Stimulated activated CD8-positive, alpha-beta memory T cell treated with anti-CD3 and anti-CD28 coated beads, Interleukin-12 subunit alpha, Interleukin-12 subunit beta, amount 100 ng/mL, for 24 hours (primary cell): ENCODE data around the gene KMT2B.
"Not testable (repeated sequence)": the region's sequence is repeated elsewhere in the genome, so short reads cannot be mapped to it uniquely, and the experiment has no call there.

Experiments
- DNase-seq: peaks from one replicate; pipeline ENCODE4 v3.0.0-alpha.2; 2020; ENCODE audit errors: extremely low read depth

Gene KMT2B, protein sequence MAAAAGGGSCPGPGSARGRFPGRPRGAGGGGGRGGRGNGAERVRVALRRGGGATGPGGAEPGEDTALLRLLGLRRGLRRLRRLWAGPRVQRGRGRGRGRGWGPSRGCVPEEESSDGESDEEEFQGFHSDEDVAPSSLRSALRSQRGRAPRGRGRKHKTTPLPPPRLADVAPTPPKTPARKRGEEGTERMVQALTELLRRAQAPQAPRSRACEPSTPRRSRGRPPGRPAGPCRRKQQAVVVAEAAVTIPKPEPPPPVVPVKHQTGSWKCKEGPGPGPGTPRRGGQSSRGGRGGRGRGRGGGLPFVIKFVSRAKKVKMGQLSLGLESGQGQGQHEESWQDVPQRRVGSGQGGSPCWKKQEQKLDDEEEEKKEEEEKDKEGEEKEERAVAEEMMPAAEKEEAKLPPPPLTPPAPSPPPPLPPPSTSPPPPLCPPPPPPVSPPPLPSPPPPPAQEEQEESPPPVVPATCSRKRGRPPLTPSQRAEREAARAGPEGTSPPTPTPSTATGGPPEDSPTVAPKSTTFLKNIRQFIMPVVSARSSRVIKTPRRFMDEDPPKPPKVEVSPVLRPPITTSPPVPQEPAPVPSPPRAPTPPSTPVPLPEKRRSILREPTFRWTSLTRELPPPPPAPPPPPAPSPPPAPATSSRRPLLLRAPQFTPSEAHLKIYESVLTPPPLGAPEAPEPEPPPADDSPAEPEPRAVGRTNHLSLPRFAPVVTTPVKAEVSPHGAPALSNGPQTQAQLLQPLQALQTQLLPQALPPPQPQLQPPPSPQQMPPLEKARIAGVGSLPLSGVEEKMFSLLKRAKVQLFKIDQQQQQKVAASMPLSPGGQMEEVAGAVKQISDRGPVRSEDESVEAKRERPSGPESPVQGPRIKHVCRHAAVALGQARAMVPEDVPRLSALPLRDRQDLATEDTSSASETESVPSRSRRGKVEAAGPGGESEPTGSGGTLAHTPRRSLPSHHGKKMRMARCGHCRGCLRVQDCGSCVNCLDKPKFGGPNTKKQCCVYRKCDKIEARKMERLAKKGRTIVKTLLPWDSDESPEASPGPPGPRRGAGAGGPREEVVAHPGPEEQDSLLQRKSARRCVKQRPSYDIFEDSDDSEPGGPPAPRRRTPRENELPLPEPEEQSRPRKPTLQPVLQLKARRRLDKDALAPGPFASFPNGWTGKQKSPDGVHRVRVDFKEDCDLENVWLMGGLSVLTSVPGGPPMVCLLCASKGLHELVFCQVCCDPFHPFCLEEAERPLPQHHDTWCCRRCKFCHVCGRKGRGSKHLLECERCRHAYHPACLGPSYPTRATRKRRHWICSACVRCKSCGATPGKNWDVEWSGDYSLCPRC (N-terminal part only)

DNA sequence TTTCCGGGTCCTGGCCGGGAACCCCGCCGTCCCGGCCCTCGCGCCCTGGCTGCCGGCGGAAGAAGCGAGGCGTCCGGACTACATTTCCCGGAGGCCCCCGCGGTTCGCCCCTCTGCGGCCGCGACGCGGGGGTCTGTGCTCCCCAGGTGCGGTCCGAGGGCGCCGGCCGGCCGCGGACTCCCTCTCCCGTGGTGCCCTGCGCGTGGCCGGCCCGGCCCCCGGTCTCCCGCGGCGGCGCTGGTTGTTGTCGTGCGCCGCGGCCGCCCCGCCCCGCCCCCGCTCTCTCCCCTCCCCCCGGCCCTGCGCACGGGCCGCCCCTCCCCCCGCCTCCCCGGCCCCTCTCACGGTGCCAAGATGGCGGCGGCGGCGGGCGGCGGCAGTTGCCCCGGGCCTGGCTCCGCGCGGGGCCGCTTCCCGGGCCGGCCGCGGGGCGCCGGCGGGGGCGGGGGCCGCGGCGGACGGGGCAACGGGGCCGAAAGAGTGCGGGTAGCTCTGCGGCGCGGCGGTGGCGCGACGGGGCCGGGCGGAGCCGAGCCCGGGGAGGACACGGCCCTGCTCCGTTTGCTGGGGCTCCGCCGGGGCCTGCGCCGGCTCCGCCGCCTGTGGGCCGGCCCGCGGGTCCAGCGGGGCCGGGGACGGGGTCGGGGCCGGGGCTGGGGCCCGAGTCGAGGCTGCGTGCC lies at the start of gene KMT2B:
Gene KMT2B (plus strand): TSS at position 339 of the 680 bp plus-strand sequence. CDS start 16 bp downstream, at position 355.
- no peak for DNase-seq

DNA sequence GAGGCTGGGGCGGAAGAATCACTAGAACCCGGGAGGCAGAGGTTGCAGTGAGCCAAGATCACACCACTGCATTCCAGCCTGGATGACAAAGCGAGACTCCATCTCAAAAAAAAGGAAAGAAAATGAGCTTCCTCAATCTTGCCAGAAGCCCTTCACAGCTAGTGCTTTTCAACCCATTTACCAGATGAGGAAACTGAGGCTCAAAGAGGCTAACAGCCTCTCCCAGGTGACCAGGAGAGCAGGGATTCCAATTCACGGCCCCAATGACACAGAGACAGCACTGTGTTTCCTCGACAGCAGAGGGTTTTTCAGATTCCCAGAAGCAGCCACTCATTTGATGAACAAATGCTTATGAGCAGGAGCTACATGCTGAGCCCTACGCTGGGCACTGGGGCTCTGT lies 48.2 kb upstream of the KMT2B start:
- no peak for DNase-seq

DNA sequence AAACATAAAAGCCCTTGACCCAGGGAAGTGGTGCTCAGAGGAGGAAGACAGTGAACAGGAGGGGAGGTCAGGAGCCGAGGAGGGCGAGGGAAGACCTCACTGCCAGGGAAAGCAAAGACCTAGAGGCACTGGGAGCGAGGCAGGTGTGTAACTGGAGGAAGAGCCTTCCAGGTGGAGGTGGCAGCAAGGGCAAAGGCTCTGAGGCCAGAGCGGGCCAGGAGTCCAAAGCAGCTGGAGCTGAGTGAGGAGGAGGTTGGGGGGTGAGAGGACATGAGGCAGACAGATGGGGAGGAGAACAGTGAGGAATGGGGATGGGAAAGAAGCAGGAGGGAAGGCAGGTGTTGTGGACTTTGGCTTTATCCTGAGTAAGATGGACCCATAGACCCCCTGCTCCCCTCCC lies 47.8 kb upstream of the KMT2B start:
- DNase-seq = no peak

DNA sequence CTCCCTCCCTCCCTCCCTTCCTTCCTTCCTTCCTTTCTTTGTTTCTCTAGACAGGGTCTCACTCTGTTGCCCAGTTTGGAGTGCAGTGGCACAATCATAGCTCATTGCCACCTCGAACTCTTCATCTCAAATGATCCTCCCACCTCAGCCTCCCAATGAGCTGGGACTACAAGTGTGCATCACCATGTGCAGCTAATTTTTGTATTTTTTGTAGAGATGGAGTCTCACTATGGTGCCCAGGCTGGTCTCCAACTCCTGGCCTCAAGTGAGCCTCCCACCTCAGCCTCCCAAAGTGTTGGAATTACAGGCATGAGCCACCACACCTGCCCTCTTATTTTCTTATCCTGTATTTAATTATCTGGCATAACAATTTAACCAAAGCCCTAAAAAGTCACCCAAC lies 47.1 kb upstream of the KMT2B start:
- no peak for DNase-seq

DNA sequence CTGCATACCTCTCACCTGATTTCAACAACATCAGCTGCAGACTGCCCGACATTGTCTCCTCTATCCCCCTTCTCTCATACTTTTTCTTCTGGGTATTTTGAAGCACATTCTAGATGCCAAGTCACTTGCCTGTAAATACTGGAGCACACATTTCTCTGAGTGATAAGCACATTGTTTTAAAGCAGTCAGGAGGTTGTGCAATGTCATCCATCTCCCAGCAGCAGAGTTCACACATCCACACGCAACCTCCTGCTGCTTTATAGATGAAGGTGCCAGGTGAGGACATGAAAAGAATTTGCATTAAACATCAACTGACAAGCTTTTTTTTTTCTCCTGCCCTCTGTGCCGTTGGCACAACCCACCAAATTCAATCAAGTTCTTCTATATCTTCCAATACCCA lies 46.0 kb upstream of the KMT2B start:
- DNase-seq = no peak

DNA sequence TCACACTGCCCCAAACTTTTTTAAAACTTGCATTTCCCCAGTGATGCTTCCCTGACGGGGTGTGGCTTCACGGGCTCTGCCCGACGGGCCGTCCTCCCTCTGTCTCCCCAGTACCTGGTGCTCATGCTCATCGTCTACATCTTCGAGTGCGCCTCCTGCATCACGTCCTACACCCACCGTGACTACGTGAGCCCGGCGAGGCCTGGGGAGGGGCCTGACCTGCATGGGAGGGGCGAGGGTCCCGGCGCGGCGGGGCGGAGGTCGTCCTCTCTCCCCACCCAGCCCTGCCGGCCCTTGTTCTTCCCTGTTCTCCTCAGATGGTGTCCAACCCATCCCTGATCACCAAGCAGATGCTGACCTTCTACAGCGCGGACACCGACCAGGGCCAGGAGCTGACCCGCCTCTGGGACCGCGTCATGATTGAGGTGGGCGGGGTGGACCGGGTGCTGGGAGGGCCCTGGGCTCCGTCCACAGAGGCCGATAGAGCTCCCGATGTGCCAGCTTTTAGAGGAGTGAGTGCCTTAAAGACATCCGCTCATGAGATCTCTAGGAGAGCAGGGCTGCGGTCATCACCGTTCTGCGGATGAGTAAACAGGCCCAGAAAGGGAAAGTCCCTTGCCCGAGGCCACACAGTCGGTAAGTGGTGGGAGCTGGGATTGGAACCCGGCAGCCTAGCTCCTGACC lies 44.5 kb upstream of the KMT2B start:
- peak; percentile 17 for DNase-seq

DNA sequence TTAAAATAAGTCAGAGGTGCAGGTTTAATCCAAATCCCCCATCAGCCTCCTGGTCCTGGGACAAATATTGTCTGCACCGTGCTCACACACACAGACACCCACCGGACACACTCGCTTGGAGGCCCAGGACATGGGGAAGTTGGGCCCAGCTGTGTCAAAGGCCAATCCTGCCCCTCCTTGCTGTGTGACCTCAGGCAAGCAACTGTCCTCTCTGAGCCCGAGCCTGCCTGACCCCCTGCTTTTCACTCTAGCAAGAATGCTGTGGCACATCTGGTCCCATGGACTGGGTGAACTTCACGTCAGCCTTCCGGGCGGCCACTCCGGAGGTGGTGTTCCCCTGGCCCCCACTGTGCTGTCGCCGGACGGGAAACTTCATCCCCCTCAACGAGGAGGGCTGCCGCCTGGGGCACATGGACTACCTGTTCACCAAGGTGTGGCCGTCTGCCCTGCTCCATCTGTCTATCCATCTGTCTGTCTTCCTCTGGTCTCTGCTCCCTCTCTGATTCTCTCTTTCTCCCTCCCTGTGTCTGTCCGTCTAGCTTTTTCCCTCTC lies 42.1 kb upstream of the KMT2B start:
- no peak for DNase-seq

DNA sequence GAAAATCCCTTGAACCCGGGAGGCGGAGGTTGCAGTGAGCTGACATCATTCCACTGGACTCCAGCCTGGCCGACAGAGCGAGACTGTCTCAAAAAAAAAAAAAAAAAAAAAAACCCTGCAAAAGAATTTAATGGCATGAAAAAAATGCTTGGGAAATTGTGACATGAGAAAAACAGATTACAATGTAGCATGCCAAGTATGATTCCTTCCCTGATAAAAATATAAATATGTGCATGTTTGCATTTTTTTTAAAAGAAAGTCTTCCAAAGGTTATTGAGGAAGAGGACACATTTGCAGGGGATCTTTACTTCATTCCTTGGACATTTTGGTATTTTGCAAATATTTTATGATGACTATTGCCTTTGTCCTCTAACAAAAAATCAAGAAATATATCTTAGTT lies 28.0 kb upstream of the KMT2B start:
- DNase-seq = no peak

DNA sequence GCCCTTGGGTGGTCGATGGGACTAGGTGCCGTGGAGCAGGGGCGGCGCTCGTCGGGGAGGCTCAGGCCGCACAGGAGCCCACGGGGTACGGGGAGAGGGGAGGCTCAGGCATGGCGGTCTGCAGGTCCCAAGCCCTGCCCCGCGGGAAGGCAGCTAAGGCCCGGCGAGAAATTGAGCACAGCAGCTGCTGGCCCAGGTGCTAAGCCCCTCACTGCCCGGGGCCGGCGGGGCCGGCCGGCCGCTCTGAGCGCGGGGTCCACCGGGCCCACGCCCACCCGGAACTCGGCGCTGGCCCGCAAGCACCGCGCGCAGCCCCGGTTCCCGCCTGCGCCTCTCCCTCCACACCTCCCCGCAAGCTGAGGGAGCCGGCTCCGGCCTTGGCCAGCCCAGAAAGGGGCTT lies 26.7 kb upstream of the KMT2B start:
- not testable (repeated sequence) for DNase-seq

DNA sequence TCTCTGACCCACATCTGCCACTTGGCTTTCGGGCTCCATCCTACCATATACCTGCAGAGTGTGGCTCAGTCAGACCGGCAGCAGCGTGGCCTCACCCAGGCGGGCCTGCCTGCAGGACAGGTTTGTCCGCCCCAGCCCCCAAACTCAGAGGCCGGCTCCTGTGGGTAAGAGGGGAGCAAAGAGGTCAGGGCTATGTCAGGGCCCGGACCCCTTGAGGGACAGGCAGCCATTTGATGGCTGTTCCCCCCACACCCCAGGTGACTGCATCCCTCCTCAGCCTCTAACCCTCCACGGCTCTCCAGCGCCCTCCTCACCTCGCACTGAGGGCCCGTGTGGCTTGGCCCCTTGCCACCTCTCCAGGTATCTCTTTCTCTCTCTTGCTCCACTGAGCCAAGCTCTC lies 25.8 kb upstream of the KMT2B start:
- DNase-seq = no peak

DNA sequence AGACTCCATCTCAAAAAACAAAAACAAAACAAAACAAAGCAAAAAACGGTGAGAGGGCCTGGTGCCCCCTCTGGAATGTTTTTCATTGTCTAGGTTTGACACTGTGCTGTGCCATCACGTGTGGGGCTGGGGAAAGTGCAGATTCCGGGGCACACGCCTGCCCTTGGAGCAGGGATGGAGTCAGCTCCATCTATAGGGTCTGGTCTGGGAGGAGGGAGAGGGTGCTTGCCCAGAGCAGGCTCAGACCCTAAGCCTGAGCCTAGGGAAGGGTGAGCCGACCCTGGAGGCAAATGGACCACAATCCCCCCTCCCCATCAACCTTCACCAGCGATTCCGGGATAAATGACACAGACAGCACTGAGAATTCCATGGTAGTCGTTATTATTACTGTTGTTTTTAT lies 24.4 kb upstream of the KMT2B start:
- no peak for DNase-seq

DNA sequence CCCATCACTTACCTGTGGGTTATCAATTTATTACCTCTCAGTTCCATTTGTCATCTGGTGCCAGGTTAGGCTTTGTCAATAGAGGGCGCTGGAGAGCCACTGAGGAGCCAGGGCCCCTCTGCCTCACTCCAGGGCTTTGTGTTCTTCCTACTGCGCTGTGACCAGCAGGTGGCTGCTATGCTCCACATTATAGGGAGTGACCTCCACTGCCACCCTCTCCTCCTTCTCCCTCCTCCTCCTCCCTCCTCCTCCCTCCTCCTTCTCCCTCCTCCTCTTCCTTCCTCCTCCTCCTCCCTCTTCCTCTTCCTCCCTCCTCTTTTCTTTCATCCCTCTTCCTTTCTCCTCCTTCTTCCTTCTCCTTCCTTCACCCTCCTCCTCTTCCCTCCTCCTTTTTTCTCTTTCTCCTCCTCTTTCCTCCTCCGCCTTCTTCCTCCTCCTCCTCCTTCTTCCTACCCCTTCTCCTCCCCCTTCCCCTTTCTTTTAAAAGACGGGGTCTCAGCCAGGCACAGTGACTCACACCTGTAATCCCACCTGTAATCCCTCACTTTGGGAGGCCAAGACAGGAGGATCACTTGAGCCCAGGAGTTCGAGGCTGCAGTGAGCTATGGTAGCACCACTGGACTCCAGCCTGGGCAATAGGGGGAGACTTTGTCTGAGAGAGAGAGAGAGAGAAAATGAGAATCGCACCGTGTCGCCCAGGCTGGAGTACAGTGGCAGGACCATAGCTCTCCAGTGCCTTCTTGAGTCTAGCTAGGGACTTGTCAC lies 23.8 kb upstream of the KMT2B start:
- DNase-seq = peak; percentile 74

DNA sequence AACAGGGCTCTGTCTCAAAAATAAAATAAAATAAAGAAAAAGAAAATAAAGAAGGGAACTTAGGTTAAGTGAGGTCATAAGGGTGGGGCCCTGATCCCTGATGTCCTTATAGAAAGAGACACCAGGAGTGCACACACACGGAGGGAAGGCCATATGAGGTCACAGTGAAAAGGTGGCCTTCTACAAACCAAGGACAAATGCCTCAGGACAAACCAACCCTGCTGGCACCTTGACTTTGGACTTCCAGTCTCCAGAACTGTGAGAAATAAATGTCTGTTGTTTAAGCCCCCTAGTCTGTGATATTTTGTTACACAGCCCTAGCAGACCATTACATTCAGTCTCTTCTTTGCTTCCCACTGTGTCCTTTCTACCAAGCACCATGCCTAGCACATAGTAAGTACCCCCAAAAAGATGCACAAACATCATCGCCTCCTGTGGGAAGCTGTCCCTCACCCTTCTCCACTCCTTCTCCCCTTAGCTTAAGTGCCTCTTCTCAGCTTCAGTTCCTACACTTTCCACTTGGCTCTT lies 21.8 kb upstream of the KMT2B start:
- DNase-seq = no peak

DNA sequence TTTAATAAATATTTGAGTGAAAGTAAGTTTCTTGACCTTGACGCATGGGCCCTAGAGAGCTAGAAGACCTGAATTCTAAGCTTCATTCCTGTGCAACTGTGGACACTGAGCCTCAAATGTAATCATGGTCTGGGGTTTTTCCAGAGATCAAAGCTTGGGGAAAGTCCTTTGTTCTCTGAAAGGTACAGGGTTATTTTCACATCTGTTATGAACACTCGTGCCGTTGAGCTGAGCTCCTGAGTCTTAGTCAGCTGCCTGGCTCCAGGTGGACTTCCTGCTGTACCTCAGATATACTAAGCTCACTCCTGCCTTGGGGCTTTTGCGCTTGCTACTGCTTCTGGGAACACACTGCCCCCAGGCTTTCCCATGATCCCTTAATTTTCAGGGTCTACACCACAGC lies 21.0 kb upstream of the KMT2B start:
- no peak for DNase-seq

DNA sequence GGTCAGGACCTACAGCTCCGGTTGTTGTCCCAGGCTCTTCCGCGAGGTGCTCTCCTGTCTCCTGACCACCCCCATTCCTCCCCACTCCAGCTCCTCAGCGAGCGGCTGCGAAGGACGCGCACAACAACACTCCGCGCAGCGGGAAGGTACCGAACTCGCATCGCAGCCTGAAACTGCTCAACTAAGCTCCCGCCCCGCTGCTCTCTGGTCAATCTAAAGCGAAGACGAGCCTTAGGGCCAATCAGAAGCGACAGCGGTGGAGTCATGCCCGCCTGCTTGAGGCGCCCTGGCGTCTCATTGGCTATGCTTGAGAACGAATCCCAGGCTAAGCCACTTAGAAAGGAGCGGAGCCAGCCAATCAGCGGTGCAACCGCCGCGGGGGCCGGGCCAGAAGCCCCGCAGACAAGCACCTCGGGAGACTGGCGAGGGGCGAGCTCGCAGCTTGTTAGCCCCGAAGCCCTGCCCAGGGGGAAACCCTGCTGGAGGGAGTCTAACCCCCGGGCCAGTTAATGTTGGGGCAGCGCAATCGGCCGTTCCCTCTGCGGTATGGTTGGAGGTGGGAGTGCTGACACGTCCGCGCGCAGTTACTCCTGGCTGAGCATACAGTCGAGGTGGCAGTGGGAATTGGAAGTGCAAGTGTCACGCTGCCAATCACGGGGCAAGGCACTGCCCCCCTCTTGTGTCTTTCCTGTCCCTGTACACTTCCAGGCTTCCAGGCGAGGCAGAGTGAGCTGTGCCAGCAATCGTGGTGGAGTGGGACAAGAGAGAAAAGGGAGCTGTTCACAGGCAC lies 15.4 kb upstream of the KMT2B start:
- DNase-seq = peak; percentile 88

DNA sequence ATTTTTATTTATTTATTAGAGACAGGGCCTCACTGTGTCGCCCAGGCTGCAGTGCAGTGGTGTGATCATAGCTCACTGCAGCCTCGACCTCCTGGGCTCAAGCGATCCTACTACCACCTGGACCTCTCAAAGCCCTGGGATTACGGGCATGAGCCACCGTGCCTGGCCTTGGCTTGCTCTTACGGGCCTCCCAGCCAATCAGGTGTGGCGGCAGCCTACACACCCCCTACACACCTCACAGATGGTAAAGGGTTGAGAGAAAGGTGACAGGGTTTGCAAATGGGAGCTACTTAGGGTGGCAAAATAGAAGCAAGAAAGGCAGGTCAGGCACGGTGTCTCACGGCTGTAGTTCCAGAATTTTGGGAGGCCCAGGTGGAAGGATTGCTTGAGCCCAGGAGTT lies 14.5 kb upstream of the KMT2B start:
- DNase-seq = no peak

DNA sequence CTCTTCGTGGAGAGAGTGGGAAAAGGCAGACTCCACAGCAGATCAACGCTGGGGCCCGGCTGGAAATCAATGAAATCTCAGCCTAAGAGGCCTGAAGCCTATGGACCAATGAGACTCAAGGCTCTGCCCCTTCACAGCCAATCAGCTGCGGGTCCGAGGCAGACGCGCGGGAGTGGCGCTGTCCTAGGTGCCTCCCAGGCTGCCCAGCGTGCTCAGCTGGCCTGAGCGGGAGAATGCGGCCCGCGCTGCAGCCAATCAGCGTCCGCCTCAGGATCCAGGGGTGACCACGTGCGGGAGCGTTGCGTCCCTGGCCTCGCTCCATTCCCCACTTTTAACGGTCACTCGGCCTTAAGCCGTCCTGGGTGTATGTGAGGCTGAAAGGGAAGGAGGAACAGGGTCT lies 13.6 kb upstream of the KMT2B start, which contains the start of gene ZBTB32:
Gene ZBTB32 (plus strand): TSS at position 341 of the 400 bp plus-strand sequence. CDS start 10,069 bp downstream, outside the sequence.
- DNase-seq = no peak

DNA sequence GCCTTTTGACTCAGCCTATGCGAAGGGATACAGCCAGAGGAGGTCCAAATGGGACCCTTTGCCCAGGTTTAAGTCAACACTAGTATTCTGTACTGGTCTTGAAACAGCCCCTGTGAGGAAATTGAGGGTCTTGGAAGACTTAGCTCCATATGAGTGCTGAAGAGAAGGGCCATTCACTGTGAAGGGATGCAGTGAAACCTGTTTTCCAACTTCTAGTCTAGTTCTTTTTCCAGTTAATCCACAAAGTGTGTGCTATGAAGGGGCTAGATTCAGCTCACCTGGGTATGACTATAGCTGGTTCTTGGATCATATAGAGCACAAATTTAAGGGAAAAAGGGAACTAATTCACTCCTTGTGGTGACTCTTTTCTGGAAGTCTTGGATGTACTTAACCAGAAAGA lies 9.4 kb upstream of the KMT2B start:
- no peak for DNase-seq
